K562 (cell line): ENCODE results near the gene EIF4E.

Source experiments
- BHLHE40 ChIP-seq: IDR thresholded peaks from 2 replicates; pipeline ENCODE4 v1.6.1; 2011; ENCODE audit warnings: low read length, improper control_type of control experiment
- ELK3 ChIP-seq: fragments of 450-650 bp; formaldehyde crosslinking; IDR thresholded peaks from 2 replicates; pipeline ENCODE4 v1.4.0; 2020; ENCODE audit warnings: mild to moderate bottlenecking
- POLR2A ChIP-seq: fragments of 450-650 bp; conservative IDR thresholded peaks from 2 replicates; pipeline ENCODE4 v1.6.1; 2016
- ZBTB11 ChIP-seq, 3 experiments: fragments of 200-800 bp in 1 of 3; fragments of 250-450 bp in 1 of 3; fragments of 450-650 bp in 1 of 3; sonication (Bioruptor Pico) in 1 of 3; sonication (Bioruptor generic) in 1 of 3; formaldehyde crosslinking in 1 of 3; IDR thresholded peaks; 2 replicates each; pipeline versions ENCODE4 v1.6.1 to v1.8.0; 2016 to 2022; ENCODE audit warnings: mild to moderate bottlenecking in 2 of 3, missing genetic modification characterization in 2 of 3, missing compliant biosample characterization in 1 of 3, moderate library complexity in 1 of 3
- ZNF175 ChIP-seq: fragments of 200-800 bp; sonication (Bioruptor generic); IDR thresholded peaks from 2 replicates; pipeline ENCODE4 v1.6.1; 2016; ENCODE audit warnings: low read depth, mild to moderate bottlenecking, missing genetic modification characterization, missing compliant biosample characterization

GRCh38 chr4:98928131-98928504, 815 bp downstream of the EIF4E start:
- TF ChIP-seq ELK3 (no peak), ZBTB11 (CRISPR knock-in tag; IDR thresholded peaks at IDR 0.05) (no peak; a peak in 1 of 6 replicates), POLR2A (no peak; the same call in 1 of the 2 replicates), ZNF175 (no peak), BHLHE40 (no peak)
